Mucosa of gallbladder (tissue), 1 donor: ENCODE measurements around the gene C4orf50. TPM values are rescaled to one million over a fixed set of nuclear protein-coding genes. Genes with fewer than 3 reads are reported as not detected.
"Not testable (repeated sequence)": the region's sequence is repeated elsewhere in the genome, so short reads cannot be mapped to it uniquely, and the experiment has no call there.

Source experiments
- DNase-seq: peaks from one replicate; pipeline ENCODE4 v3.0.0-alpha.2; 2020; ENCODE audit warnings: low spot score
- total RNA-seq: library from RNA; stranded (reverse); gene quantifications from one replicate; pipeline ENCODE4 v1.2.1, GENCODE V29; 2021
- donor health status: DM: no; HTN: no; CAD: no.

C4orf50 gene
- total RNA-seq, 1 donor from 2014 or later = 0.06 TPM

- DNase-seq = no peak
Observed at GRCh38 chr4:5969336-5969735, 48.9 kb downstream of the C4orf50 start.

GRCh38 chr4:5968246-5968645 is 50.0 kb downstream of the C4orf50 start:
- no peak for DNase-seq

GRCh38 chr4:5967783-5968182 is 50.4 kb downstream of the C4orf50 start:
- DNase-seq = no peak

- DNase-seq = no peak
Observed at GRCh38 chr4:5965225-5965624, 53.0 kb downstream of the C4orf50 start.

GRCh38 chr4:5964030-5964429 is 54.2 kb downstream of the C4orf50 start:
- DNase-seq = no peak

GRCh38 chr4:5963611-5964010 is 54.6 kb downstream of the C4orf50 start:
- no peak for DNase-seq

DNA sequence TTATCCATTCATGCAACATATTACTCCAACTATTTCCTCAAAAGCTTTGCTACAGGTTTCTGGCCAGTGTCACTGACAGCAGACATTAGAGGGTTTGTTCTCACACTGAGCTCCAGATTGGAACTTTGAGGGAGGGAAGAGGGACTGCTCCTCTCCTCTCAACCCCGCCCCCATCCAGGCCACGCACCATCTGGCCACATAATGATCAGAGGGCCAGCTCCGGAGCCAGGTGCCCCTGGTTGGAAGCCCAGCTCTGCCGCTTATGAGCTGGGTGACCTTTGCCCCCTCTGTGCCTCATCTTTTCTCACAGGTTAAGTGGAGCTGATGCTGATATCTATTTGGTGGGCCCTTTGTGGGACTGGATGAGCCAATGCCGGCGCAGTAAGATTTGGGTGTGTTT is 55.8 kb downstream of the C4orf50 start:
- no peak for DNase-seq

- DNase-seq = no peak
Observed at GRCh38 chr4:5960252-5960880, 57.9 kb downstream of the C4orf50 start.

- no peak for DNase-seq
Observed at GRCh38 chr4:5959211-5959982, 58.8 kb downstream of the C4orf50 start.

- DNase-seq = no peak
Observed at GRCh38 chr4:5958199-5958735, 60.0 kb downstream of the C4orf50 start.

DNA sequence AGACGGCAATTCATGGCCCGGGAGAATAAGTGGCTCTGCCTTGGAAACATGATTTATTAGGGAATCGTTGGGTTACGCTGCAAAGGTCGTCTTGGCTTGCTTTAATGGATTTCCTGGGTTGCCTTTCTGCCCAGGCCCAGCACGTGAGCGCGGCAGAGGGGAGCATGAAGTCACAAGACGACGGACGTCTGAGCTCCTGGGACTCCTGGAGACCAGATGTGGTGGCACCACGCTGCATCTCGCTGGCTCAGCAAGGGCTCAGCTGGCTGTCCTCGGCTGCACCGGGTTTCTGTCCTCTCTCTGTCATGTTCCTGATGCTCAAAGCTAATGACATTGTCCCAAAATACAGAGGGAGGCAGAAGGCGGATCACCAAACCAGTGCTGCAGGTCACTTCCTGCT is 61.2 kb downstream of the C4orf50 start:
- no peak for DNase-seq

DNA sequence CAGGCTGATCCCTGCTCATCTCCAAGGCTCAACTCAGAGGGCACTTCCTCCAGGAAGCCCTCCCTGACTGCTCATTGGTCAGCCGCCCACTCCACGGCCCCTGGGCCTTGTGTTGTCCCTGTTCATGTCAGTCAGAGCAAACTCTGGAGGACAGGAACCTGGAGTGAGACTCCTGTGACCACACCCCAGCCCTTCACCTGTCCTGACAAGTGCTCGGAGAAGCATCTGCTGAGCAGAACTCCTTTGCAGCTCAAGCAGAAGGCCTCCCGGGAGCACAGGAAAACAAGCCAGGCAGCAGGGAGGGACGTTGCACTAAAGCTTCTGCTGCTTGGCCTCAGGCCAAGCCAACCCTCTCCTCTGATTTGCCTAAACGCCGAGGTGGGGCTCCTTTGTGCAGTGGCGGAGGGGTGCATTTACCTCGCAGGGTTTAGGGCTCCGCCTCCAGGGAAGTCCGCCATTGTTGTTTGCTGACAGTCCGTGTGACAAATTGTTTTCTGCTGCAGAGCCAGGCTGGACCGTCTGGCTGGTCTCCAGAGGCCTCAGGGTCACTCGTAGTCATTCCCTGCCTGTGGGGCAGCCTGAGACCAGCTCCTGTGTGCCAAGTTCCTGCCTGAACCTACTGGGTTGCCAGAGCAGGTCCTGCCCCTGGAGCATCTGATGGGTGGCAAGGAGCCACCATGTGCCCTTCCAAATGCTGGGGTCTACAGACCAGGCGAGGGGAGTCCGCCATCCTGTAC is 61.8 kb downstream of the C4orf50 start:
- peak; percentile 84 for DNase-seq

DNA sequence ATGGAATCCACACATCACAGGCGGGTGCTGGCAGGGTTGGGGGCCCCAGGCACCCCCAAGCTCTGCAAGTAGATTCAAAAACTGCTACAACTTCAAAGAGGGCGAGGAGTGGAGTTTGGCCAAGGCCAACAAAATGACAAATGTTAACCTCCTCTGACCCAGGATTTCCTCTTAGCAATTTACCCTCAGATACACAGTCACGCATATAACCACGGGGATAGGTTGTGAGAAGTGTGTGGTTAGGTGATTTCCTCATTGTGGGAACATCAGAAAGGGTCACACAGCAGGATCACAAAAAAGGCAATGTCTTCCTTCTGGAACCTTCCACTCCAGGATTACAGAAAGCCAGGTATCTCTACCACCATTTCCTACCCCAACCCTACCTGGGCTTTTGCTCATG is 62.4 kb downstream of the C4orf50 start:
- no peak for DNase-seq

DNA sequence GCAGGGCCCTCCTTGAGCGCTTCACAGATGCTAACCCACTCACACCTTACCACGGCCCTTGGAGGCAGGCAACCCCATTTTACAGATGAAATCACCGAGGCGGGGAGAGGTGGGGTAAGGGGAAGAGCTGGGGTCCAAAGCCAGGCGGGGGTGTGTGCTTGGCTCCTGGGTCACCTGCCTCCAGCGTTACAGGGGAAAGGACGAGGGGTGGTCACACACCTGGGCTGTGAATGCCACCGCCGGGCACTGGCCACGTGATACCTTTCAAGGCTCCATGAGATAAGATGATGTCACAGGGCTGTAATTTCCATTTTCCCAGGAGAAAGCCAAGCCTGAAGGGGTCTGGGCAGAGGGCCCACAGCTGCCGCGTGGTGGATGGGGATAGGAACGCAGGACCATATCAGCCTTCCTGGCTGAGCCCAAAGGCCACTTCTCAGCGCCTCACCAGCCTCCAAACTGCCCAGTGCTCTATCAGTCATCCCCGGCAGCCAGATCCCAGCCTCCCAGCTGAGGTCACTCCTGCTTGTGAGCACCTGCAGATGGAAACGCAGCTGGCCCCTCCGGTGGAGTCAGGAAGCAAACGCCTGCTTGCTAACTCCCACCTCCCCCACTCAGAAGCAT is 62.9 kb downstream of the C4orf50 start:
- peak; percentile 13 for DNase-seq

GRCh38 chr4:5954056-5954760 is 64.0 kb downstream of the C4orf50 start:
- no peak for DNase-seq

DNA sequence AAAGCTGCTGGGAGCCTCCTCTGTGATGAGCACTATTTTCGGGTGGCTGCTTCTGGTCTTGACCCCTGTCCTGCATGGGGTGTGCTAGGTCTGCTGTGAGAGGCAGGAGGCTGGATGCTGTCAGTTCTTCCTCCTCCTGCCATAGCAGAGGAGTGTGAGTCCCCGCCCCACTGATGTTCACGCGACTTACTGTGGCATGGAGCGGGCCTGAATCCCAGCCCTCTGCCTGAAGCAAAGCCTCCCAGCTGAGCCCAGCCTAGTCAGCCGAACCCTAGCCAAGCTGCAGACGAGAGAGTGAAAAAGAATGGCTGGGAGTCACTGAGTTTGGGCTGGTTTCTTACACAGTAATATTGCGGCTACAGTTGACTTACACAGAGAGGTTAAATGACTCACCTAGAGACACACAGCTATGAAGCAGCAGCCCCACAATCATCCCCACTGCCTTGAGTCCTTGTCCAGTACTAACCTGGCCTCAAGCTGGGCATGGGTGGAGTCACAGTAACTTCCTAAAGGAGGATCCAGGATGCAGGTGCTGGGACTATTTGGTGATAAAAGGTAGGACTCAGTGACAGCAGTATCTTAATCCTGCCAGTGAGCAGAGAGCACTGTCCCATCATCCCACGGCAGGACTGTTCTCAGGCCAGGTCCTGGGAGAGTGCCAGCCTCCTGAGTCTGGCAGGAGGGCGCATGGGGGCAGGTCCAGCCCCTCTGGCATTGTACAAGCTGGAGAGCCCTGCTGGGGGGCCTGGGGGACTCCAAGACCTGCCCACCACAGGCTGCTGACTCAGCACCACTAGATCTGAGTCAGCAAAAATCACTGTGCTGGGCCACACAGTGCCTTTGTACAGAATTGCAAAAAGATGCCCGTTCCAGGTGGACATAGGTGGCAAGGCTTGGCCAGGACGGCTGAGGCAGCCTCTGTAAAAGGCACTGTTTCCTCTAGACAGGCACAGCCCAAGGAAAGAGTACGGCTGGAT is 65.0 kb downstream of the C4orf50 start:
- no peak for DNase-seq

GRCh38 chr4:5952286-5952974 is 65.8 kb downstream of the C4orf50 start:
- DNase-seq = no peak

GRCh38 chr4:5946653-5947052 is 71.6 kb downstream of the C4orf50 start:
- DNase-seq = not testable (repeated sequence)

GRCh38 chr4:5945936-5946335 is 72.3 kb downstream of the C4orf50 start:
- DNase-seq = no peak

GRCh38 chr4:5945171-5945570 is 73.1 kb downstream of the C4orf50 start:
- DNase-seq = no peak
